HG03575 (cell line): ENCODE measurements around the gene RYR3.
"Not testable (repeated sequence)": the region's sequence is repeated elsewhere in the genome, so short reads cannot be mapped to it uniquely, and the experiment has no call there.

Experiments used
- ATAC-seq: cut with Tn5 transposase; IDR thresholded peaks from one replicate; pipeline ENCODE4 v1.9.1; 2021; ENCODE audit not compliant: unreplicated experiment, insufficient number of reproducible peaks, low FRiP score; ENCODE audit errors: extremely low read depth

Gene RYR3

DNA sequence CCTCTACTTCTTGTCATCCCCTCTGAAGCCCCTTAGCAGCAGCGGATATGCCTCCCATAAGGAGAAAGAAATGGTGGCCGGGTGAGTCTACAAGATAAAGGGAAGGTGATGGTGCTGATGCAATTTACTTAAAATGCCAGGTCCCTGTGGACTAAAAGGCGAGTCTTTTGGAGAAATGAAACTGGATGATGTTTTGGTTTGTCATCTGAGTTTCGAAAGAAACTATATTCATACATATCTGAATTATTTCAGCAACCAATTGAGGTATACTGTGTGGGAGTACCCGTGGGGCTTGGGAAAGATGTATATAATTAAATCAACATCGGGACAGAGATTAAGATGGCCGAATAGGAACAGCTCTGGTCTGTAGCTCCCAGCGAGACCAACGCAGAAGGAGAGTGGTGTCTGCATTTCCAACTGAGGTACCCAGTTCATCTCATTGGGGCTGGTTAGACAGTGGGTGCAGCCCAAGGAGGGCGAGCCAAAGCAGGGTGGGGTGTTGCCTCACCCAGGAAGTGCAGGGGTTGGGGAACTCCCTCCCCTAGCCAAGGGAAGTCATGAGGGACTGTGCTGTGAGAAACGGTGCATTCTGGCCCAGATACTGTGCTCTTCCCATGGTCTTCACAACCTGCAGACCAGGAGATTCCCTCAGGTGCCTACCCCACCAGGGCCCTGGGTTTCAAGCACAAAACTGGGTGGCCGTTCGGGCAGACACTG is 446.9 kb downstream of the RYR3 start:
- no peak for ATAC-seq

DNA sequence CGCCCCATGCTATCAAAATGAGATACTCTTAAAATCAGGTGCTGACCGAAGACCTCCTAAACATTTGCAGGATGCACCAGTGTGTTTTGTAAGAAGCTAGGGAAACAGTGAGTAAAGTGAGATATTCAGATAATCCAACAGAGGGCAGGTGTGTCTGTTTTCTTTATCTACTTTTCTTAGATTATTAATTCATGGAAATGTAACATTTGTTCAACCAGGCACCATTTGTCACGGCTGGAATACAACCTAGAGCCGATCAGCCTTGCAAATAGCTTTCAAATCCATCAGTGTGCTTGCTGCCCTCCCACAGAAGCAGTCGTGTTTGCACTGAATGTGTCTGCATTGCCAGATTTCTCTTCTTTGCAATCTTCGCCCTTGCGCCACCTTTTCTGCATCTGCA is 455.6 kb downstream of the RYR3 start:
- no peak for ATAC-seq

DNA sequence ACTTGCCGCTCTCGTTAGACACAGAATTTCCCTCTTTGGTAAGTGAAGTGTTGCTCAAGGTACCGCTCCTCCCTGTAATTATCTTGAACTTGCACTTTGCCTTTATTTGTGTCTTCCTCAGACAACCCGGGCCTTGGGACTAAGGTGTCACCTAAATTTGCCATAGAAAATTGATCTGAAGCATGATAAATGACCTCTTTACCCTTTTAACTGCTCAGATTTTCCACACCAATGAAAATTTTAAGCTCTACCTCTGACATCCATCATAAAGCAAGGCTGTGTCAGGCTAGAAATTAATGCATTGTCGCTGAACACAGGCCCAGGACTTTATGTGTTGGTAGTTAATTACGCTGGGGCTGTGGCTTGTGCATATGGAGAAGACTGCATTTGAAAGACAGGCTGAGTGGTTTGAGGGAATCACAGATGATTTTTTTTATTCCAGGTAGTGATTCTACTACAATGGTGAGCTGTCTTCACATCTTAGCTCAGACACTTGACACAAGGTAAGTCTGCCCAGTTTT is 458.0 kb downstream of the RYR3 start:
- ATAC-seq: no peak

DNA sequence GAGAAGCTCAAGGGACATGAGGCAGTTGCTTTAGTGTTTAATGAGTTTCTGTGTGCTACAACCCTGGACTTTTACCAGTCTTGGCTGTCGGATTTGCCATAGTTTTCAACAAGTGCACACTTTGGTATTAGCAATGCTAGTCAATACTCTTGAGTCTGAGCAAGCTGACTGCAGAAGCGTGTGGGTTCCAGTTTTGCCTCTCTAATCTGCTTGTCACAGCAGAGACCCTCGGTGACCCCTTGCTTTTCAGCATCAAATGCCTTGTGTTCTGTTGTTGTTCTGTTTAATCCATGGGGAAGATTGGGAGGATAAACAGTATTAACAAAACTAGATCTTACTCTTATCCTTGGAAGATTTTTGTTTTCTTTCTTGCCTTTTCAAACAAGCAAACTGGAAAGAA is 463.2 kb downstream of the RYR3 start:
- ATAC-seq: no peak

DNA sequence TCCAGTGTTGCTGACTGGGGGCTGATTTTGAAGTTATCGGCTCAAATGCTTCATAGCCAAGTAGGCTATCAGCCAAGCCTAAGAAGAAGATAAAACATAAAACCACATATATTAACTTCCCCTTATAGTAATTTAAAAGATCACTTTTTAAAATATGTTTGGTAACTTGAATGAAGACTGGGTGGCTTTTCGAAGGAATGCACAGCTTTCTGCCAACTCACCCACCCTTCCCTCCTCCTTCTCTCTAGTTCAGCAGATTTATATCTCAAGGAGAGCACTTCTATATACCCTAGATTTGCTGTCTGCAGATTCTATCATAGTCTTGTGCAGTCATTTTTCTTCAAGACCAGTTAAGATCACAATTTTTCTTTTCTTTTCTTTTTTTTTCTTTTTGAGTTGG is 468.1 kb downstream of the RYR3 start:
- ATAC-seq: no peak

DNA sequence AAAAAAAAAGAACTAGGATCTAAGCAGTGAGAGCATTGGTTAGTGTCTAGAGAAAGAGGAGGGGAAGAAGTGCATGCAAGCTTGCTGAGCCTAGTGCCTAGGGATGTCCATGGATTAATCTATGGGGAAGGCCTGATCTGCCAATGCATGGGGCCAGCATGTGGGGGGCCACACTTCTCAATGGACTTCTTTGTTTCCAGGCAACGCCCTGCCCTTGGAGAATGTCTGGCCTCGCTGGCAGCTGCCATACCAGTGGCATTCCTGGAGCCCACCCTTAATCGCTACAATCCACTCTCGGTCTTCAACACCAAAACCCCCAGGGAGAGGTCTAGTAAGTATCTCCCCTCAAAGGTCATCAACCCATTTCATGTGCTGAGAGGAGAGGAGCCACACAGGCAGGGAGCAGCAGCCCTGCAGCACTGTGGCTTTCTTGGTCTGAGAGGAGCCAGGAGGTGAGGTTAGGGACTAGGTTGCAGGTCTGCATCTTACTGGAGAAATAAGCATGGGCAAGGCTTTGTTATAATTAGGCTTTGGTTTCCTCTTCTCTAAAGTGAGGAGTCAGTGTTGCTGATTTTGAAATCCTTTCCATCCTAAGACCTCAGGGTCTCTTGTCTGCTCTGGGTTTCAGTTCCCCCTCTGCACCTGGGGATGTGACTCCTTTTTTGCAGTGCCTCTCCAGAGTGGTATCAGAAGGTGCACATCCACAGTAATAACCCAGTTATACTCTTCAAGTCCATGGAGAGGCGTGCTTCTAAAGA is 469.4 kb downstream of the RYR3 start:
- no peak for ATAC-seq

DNA sequence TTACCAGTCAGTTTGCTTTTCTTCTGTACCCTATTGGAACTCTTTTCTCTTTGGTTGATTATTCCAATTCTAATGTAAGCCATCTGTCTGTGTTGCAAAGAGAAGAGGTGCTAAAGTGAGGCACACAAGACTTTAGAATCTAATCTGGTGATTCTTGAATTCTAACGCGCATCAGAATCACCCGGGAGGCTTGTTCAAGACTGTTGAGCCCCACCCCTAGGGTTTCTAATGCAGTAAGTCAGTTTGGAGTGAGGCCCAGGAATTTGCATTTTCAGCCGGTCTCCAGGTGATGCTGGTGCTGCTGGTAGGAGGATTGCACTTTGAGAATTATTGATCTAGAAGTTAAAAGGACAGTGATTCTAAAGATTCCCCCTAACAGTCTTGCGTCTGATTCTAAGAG is 472.2 kb downstream of the RYR3 start:
- no peak for ATAC-seq

DNA sequence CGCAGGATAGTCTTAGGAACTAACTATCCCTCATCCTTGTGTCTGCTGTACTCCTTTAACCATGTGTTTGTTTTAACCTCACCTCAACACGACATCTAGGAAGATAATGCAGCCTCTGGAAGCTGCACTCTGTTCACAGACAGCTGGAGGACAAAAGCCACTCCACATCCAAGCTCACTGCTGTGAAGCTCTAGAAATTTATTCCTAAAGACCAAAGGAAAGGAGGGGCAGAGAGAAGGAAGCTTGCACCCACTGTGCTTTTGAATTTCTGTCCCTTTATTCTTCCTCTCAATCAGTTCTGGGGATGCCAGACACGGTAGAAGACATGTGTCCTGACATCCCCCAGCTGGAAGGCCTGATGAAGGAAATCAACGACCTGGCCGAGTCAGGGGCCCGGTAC is 474.6 kb downstream of the RYR3 start:
- ATAC-seq: no peak

DNA sequence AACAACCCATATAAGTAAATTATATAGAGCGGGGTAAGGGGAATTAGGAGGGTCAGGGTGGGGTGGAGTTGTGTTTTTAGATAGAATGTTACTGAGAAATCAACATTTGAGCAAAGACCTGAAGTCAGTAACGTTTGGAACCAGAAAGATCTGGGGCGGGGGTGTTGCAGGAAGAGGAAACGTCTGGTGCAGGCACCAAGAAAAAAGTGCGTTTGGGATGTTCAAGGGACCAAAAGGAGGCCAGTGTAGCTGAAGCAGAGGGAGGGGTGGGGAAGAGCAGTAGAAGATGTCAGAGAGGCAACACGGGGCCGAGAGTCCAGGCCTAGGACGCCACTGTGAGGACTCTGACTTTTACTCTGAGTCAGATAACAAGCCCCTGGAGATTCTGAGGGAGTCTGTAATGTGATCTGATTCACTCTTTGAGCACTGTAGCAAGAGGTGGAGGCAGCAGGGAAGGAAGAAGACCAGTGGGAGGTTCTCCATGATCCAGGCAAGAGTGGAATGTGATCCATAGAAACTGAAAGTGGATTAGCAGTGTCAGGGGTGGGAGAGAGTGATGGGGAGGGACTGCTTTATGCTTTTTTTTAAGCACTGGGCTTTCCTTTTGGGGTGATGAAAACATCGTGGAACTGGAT is 478.3 kb downstream of the RYR3 start:
- ATAC-seq: no peak

DNA sequence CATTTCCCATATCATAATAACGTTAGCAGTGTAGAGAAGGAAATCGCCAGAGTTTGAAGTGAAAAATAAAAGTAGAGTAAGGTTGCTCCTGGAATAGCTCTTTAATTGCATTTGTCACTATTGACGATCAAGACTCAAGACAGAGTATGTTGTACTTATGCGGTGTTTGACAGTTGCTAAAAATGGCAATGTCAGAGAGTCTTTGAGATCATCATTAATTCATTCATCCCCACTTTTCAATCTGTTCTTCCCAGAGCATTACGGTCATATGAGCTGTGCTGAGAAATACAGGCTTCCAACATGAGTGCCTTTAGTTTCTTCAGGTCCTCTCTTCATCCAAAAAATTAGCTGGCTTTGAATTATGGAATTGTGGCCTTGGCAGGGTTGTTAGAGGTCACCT is 483.7 kb downstream of the RYR3 start:
- no peak for ATAC-seq

DNA sequence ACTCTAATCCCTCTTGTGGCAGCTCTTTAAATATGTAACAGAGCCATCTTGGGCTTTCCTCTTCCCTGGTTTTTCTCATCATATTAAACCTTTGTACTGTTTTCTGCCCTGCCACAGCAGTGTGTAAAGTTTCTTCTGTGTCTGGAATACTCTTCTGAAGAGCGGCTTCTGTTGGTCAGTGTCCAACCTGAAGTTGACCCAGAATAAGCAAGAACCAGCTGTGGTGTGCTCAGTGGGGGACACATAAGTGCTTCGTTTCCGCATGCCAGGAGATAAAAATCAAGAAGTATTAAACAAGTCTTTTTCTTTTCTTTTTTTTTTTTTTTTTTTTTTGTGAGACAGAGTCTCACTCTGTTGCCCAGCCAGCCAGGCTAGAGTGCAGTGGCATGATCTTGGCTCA is 484.3 kb downstream of the RYR3 start:
- no peak for ATAC-seq

DNA sequence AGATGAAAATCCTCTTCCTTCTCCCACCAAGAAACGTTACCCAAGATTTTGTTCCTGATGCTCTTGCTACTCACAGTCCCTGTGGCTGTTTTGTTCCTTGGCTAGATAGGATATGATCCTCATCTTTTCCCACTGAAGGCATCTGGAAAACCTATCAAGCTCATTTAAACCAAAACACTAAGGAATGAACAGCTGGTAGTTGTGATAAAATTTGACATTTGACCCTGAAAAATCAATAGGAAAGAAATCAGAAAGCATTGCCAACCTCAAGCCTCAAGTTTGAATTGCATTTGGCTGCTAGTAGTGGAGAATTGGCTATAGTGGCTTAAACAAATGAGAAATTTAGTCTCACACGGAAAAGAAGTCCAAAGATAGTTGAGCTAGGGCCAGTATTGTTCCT is 486.9 kb downstream of the RYR3 start:
- ATAC-seq: no peak

DNA sequence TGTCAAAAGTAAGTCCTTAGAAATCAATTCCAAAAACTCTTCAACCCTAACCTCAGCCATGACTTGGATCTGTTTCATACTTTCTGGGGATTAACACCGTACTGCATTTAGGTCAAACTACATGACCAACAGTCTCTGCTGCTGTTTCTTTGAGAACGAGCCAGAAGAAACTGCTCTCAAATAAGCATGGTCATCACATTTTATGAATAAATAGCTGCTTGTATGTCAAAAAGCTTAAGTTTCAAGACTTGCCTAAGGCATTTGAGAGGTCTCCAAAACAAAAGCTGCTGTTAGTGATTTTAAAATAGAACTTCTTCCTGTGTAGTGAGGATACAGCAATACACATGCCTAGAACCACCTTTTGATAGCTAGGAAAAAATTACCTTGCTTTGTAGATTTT is 491.2 kb downstream of the RYR3 start:
- ATAC-seq: no peak

DNA sequence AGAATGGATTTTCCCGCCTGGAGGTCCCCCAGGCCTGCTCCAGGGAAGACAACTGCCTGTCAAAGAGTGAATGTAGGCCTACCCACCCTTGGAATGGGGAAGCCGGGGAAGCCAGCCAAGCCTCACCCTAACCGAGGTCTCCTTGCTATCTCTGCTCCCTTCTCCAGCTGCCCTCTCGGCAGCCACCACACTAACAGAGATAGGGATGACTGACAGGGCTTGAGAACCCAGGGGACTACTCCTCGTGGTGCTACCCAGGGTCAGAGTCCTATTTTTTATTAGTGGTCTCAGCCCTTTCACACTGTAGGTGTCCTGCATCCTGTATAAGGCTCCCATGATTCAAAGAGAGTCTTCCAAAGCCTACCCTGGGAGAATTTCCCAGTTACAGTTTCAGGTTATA is 496.9 kb downstream of the RYR3 start:
- no peak for ATAC-seq

DNA sequence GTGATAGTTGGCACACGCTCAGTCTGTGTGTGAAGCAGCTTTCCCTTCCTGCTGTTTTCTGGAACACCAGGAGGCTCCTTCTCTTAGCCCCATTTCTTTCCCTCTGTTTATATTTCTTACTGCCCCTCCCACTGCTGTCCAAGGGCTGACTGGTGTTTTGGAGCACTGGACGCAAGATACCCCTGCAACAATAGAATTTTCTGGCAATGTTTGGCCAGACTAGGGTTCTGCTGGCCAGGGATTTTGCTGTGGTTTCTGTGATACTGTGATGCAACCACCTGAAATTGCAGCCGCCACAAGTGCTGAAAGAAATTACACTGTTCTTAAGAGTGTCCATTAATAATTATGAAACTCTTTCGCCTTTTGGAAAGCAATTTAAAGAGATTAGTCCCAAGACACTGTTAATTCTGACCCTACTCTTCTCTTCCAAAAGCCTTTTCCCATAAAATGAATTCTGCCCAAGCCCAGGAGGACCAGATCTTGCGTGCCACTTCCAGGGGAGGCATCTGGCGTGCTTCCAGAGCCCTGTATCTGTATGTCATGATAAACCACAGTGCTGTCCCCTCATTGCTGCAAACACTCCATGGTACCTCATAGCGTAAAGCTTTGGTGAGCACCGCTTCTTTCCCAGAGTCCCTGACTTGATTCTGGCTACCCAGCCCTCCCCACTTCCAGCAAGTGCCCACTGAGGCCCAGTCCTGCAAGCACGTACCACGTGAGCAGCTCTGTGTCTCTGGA is 498.1 kb downstream of the RYR3 start:
- no peak for ATAC-seq

DNA sequence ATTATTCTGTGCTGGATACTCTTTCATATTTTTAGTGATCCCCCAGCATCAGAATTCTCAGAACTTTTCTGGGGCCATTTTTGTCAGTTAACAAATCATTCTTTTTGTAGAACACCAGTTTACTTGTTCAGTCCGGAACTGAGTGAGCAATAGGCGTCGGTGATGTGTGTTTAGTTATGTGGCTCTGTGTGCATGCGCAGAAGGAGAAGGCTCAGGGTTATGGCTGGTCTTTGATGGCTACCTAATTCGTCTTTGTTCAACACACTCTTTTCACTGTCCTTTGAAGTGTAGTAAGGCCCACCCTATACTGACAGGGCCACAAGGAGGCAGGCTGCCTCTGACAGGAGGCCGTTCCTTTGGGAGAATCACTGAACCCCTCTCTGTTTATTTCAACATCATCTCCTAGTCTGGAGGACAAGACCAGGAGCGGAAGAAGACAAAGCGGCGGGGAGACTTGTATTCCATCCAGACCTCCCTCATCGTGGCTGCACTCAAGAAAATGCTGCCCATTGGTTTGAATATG is 499.4 kb downstream of the RYR3 start:
- ATAC-seq: no peak

DNA sequence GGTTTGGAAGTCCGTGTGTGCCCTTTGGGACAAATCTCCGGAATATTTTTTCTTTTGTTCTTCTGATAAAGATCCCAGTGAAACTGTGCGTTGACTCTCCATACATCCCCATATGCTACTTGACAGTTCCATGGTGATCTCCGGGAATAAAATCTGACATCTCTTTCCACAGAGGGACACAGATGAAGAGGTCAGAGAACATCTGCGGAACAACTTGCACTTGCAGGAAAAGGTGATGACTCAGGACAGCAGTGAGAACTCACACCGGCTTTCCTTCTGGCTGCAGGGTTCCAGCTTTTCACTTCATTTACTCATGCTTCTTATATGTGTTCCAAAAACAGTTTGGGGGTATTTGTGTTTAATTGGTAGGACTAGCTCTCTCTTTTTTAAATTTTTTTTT is 500.0 kb downstream of the RYR3 start:
- ATAC-seq: no peak

DNA sequence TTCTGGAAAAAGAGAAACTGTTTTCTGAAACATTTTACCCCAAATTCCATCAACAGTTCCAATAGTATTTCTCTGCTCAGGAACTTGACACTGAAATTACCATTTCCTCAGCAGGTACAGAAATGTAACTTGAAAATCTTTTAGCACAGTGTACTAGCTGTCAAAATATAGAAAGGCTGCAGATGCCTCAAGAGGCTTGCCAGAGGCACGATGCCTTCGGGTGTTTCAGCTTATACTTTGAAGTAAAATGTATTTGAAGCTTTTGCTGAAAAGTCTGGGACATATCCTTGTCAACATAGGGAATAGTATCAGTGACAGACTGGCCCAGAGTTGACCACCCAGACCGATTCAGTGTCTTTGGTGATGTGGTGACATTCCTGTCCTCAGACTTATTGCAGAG is 503.1 kb downstream of the RYR3 start:
- no peak for ATAC-seq

DNA sequence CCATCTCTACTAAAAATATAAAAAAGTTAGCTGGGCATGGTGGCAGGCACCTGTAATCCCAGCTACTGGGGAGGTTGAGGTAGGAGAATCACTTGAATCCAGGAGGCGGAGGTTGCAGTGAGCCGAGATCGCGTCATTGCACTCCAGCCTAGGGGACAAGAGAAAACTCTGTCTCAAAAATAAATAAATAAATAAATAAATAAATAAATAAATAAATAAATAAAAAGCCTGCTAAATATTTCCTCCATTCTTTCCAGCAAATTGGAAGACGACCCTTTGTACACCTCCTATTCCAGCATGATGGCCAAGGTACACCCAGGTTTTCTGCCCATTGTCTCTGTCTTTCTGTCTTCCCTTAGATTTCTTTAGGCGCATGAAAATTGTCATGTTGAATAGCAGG is 508.7 kb downstream of the RYR3 start:
- not testable (repeated sequence) for ATAC-seq
